Measurements from ENCODE around the gene MYO5A.
A peak's percentile ranks its signal among the peaks of the same experiment; 100 is the strongest.

The MYO5A gene

GRCh38 chr15:52370010-52370409 lies 158.7 kb downstream of the MYO5A start:
- Histone ChIP-seq H3K79me1 (replicated peaks; ENCODE audit: low read length, poor library complexity, severe bottlenecking) (no peaks in the 10 kb centered on the region), H3K4me1 (ENCODE audit: control insufficient read depth, insufficient read depth, low read depth, low read length) (no peaks in the 10 kb centered on the region), H3K9ac (ENCODE audit: low read length) (no peak overlapping the region), H4K8ac (ENCODE audit: low read length) (no peak overlapping the region), H2BK15ac (ENCODE audit: low read depth, poor library complexity, severe bottlenecking) (no peak overlapping the region), H3K14ac (ENCODE audit: low read length in 2 of 2) (no peak overlapping the region), H2AFZ (ENCODE audit: low read depth, low read length) (no peak overlapping the region), H3K27ac (ENCODE audit: low read length, poor library complexity, severe bottlenecking) (no peak overlapping the region), H3K4me3 (ENCODE audit: insufficient read depth in 1 of 2, low read depth in 1 of 2, low read length in 2 of 2) (no peak overlapping the region), H2BK5ac (ENCODE audit: low read depth, low read length, poor library complexity, severe bottlenecking) (no peak overlapping the region), H3K27me3 (ENCODE audit: control insufficient read depth in 1 of 2, insufficient read depth in 1 of 2, low read length in 2 of 2) (no peaks in the 10 kb centered on the region), H2BK12ac (ENCODE audit: low read length in 2 of 2) (no peak overlapping the region), H3K18ac (ENCODE audit: low read depth in 1 of 2, low read length in 2 of 2) (no peak overlapping the region), H2AK5ac (ENCODE audit: low read length, severe bottlenecking) (no peak overlapping the region), H4K91ac (ENCODE audit: low read length) (no peak overlapping the region), H2BK120ac (ENCODE audit: low read depth, low read length) (no peak overlapping the region), H3K4ac (ENCODE audit: low read depth in 1 of 2, low read length in 2 of 2) (no peak overlapping the region), H3K9me3 (ENCODE audit: control insufficient read depth, low read length) (peaks cover 5% of the 10 kb centered on the region), H3K4me2 (ENCODE audit: low read length, poor library complexity, severe bottlenecking) (no peak overlapping the region), H3K23ac (ENCODE audit: low read length in 2 of 2) (no peak overlapping the region), H3K36me3 (ENCODE audit: control insufficient read depth in 1 of 2, insufficient read depth in 2 of 2, low read depth in 1 of 2, low read length in 2 of 2) (peaks cover 9 to 98% of the 10 kb centered on the region in 2 experiments)
- DNase-seq: no peak
- 91% methylated on average over 8 of the region's 9 CpGs for WGBS

DNA sequence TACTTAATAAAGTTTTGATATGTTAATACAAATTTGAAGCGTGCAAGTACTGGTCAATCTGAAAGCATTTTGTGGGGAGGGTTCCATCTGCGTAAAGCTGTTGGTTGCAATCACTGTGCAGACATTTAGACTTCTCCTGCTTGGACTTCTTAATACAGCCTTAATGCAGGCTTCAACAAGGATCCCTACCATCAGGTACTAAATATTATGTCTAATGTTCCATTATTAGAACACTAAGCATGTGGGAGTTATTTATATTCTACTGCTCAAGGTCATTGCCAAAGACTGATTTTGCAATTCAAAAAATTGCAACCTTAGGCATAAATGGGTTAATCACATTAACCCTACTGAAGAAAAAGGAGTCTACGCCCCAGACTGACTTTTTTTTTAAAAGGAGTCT lies 159.2 kb downstream of the MYO5A start:
- no peak for DNase-seq
- Histone ChIP-seq H3K4ac (ENCODE audit: low read depth in 1 of 2, low read length in 2 of 2) (no peak overlapping the region), H3K23ac (ENCODE audit: low read length in 2 of 2) (no peak overlapping the region), H2BK5ac (ENCODE audit: low read depth, low read length, poor library complexity, severe bottlenecking) (no peak overlapping the region), H3K36me3 (ENCODE audit: control insufficient read depth in 1 of 2, insufficient read depth in 2 of 2, low read depth in 1 of 2, low read length in 2 of 2) (peaks cover 5 to 98% of the 10 kb centered on the region in 2 experiments), H2AFZ (ENCODE audit: low read depth, low read length) (no peak overlapping the region), H3K4me2 (ENCODE audit: low read length, poor library complexity, severe bottlenecking) (no peak overlapping the region), H3K27me3 (ENCODE audit: control insufficient read depth in 1 of 2, insufficient read depth in 1 of 2, low read length in 2 of 2) (no peaks in the 10 kb centered on the region), H2BK12ac (ENCODE audit: low read length in 2 of 2) (no peak overlapping the region), H2BK120ac (ENCODE audit: low read depth, low read length) (no peak overlapping the region), H4K8ac (ENCODE audit: low read length) (no peak overlapping the region), H3K9me3 (ENCODE audit: control insufficient read depth, low read length) (peaks cover 3% of the 10 kb centered on the region), H2BK15ac (ENCODE audit: low read depth, poor library complexity, severe bottlenecking) (no peak overlapping the region), H3K4me1 (ENCODE audit: control insufficient read depth, insufficient read depth, low read depth, low read length) (no peaks in the 10 kb centered on the region), H3K4me3 (ENCODE audit: insufficient read depth in 1 of 2, low read depth in 1 of 2, low read length in 2 of 2) (no peak overlapping the region), H3K14ac (ENCODE audit: low read length in 2 of 2) (no peak overlapping the region), H2AK5ac (ENCODE audit: low read length, severe bottlenecking) (no peak overlapping the region), H3K9ac (ENCODE audit: low read length) (no peak overlapping the region), H4K91ac (ENCODE audit: low read length) (no peak overlapping the region), H3K18ac (ENCODE audit: low read depth in 1 of 2, low read length in 2 of 2) (no peak overlapping the region), H3K27ac (ENCODE audit: low read length, poor library complexity, severe bottlenecking) (no peak overlapping the region), H3K79me1 (replicated peaks; ENCODE audit: low read length, poor library complexity, severe bottlenecking) (no peaks in the 10 kb centered on the region)
- WGBS: 89% methylated on average over 2 of the region's 3 CpGs

- Histone ChIP-seq H2AFZ (ENCODE audit: low read depth, low read length) (no peak overlapping the region), H3K36me3 (ENCODE audit: control insufficient read depth in 1 of 2, insufficient read depth in 2 of 2, low read depth in 1 of 2, low read length in 2 of 2) (peaks cover 4 to 98% of the 10 kb centered on the region in 2 experiments), H2BK5ac (ENCODE audit: low read depth, low read length, poor library complexity, severe bottlenecking) (no peak overlapping the region), H4K91ac (ENCODE audit: low read length) (no peak overlapping the region), H3K4me1 (ENCODE audit: control insufficient read depth, insufficient read depth, low read depth, low read length) (no peaks in the 10 kb centered on the region), H3K9ac (ENCODE audit: low read length) (no peak overlapping the region), H3K4me3 (ENCODE audit: insufficient read depth in 1 of 2, low read depth in 1 of 2, low read length in 2 of 2) (no peak overlapping the region), H2BK15ac (ENCODE audit: low read depth, poor library complexity, severe bottlenecking) (no peak overlapping the region), H3K4me2 (ENCODE audit: low read length, poor library complexity, severe bottlenecking) (no peak overlapping the region), H3K18ac (ENCODE audit: low read depth in 1 of 2, low read length in 2 of 2) (no peak overlapping the region), H3K14ac (ENCODE audit: low read length in 2 of 2) (no peak overlapping the region), H3K4ac (ENCODE audit: low read depth in 1 of 2, low read length in 2 of 2) (no peak overlapping the region), H2AK5ac (ENCODE audit: low read length, severe bottlenecking) (no peak overlapping the region), H4K8ac (ENCODE audit: low read length) (no peak overlapping the region), H3K27me3 (ENCODE audit: control insufficient read depth in 1 of 2, insufficient read depth in 1 of 2, low read length in 2 of 2) (no peaks in the 10 kb centered on the region), H2BK120ac (ENCODE audit: low read depth, low read length) (no peak overlapping the region), H3K23ac (ENCODE audit: low read length in 2 of 2) (no peak overlapping the region), H3K79me1 (replicated peaks; ENCODE audit: low read length, poor library complexity, severe bottlenecking) (no peaks in the 10 kb centered on the region), H3K9me3 (ENCODE audit: control insufficient read depth, low read length) (no peaks in the 10 kb centered on the region), H3K27ac (ENCODE audit: low read length, poor library complexity, severe bottlenecking) (no peak overlapping the region), H2BK12ac (ENCODE audit: low read length in 2 of 2) (no peak overlapping the region)
- no peak for DNase-seq
- 100% methylated on average over 2 of the region's 3 CpGs for whole genome bisulfite sequencing
Measured at GRCh38 chr15:52369030-52369429, 159.7 kb downstream of the MYO5A start.

- H2BK12ac ChIP-seq (ENCODE audit: low read length in 2 of 2): no peak overlapping the region
- H3K4me3 ChIP-seq (ENCODE audit: insufficient read depth in 1 of 2, low read depth in 1 of 2, low read length in 2 of 2): no peak overlapping the region
- H2BK15ac ChIP-seq (ENCODE audit: low read depth, poor library complexity, severe bottlenecking): no peak overlapping the region
- H2AK5ac ChIP-seq (ENCODE audit: low read length, severe bottlenecking): no peak overlapping the region
- H3K4ac ChIP-seq (ENCODE audit: low read depth in 1 of 2, low read length in 2 of 2): no peak overlapping the region
- no peak overlapping the region for H4K91ac ChIP-seq (ENCODE audit: low read length)
- H3K27me3 ChIP-seq (ENCODE audit: control insufficient read depth in 1 of 2, insufficient read depth in 1 of 2, low read length in 2 of 2): no peaks in the 10 kb centered on the region
- H3K4me2 ChIP-seq (ENCODE audit: low read length, poor library complexity, severe bottlenecking): no peak overlapping the region
- H2BK120ac ChIP-seq (ENCODE audit: low read depth, low read length): no peak overlapping the region
- H3K79me1 ChIP-seq (replicated peaks; ENCODE audit: low read length, poor library complexity, severe bottlenecking): no peaks in the 10 kb centered on the region
- H3K4me1 ChIP-seq (ENCODE audit: control insufficient read depth, insufficient read depth, low read depth, low read length): no peaks in the 10 kb centered on the region
- no peak for DNase-seq
- no peak overlapping the region for H3K27ac ChIP-seq (ENCODE audit: low read length, poor library complexity, severe bottlenecking)
- 90% methylated on average over 2 of the region's 3 CpGs for WGBS
- no peak overlapping the region for H2AFZ ChIP-seq (ENCODE audit: low read depth, low read length)
- no peak overlapping the region for H3K9ac ChIP-seq (ENCODE audit: low read length)
- H4K8ac ChIP-seq (ENCODE audit: low read length): no peak overlapping the region
- H2BK5ac ChIP-seq (ENCODE audit: low read depth, low read length, poor library complexity, severe bottlenecking): no peak overlapping the region
- H3K14ac ChIP-seq (ENCODE audit: low read length in 2 of 2): peak overlapping the region in 1 of 2 experiments; percentile 28
- H3K36me3 ChIP-seq (ENCODE audit: control insufficient read depth in 1 of 2, insufficient read depth in 2 of 2, low read depth in 1 of 2, low read length in 2 of 2): peaks cover 4 to 97% of the 10 kb centered on the region in 2 experiments
- H3K9me3 ChIP-seq (ENCODE audit: control insufficient read depth, low read length): no peaks in the 10 kb centered on the region
- no peak overlapping the region for H3K18ac ChIP-seq (ENCODE audit: low read depth in 1 of 2, low read length in 2 of 2)
- no peak overlapping the region for H3K23ac ChIP-seq (ENCODE audit: low read length in 2 of 2)
Measured at GRCh38 chr15:52368402-52368801, 160.3 kb downstream of the MYO5A start.

Data from mesenchymal stem cell (in vitro differentiated cells and primary cell).